GM23338 (cell line): ENCODE measurements around the gene BAHCC1. TPM values are rescaled to one million over a fixed set of nuclear protein-coding genes. Genes with fewer than 3 reads are reported as not detected.

Source experiments
- ATAC-seq: fragments of 200-7000 bp; cut with Tn5 transposase; 3 replicates; pipeline ENCODE4 v1.9.1; 2020
- DNase-seq: peaks from one replicate; pipeline ENCODE4 v3.0.0-alpha.2; 2015; ENCODE audit warnings: low spot score
- H2AFZ ChIP-seq: fragments of 200-600 bp; sonication (generic); 2 replicates; pipeline ENCODE4 v1.8.0; 2016; ENCODE audit warnings: antibody characterized with exemption, mild to moderate bottlenecking, moderate library complexity
- H3F3A ChIP-seq: fragments of 200-600 bp; sonication (generic); replicated peaks from 2 replicates; pipeline ENCODE4 v1.8.0; 2017; ENCODE audit warnings: antibody characterized with exemption, mixed run types, low read depth
- H3K27ac ChIP-seq: fragments of 200-600 bp; sonication (generic); 2 replicates; pipeline ENCODE4 v1.6.1; 2016; ENCODE audit warnings: low read depth
- H3K27me3 ChIP-seq: fragments of 200-600 bp; sonication (generic); 2 replicates; pipeline ENCODE4 v1.8.0; 2016; ENCODE audit warnings: mild to moderate bottlenecking, mixed run types, moderate library complexity; ENCODE audit not compliant: insufficient read depth
- H3K36me3 ChIP-seq: fragments of 200-600 bp; sonication (generic); 2 replicates; pipeline ENCODE4 v1.8.0; 2016; ENCODE audit warnings: mild to moderate bottlenecking; ENCODE audit not compliant: insufficient read depth
- H3K4me1 ChIP-seq: fragments of 200-600 bp; sonication (generic); 2 replicates; pipeline ENCODE4 v1.8.0; 2016; ENCODE audit warnings: mild to moderate bottlenecking, moderate library complexity; ENCODE audit not compliant: insufficient read depth
- H3K4me2 ChIP-seq: fragments of 200-600 bp; sonication (generic); 2 replicates; pipeline ENCODE4 v1.7.1; 2017; ENCODE audit warnings: mixed run types
- H3K4me3 ChIP-seq: fragments of 200-600 bp; sonication (generic); 2 replicates; pipeline ENCODE4 v1.6.1; 2016; ENCODE audit warnings: mixed run types
- H3K79me2 ChIP-seq: fragments of 200-600 bp; sonication (generic); replicated peaks from 2 replicates; pipeline ENCODE4 v1.8.0; 2017; ENCODE audit warnings: mild to moderate bottlenecking; ENCODE audit not compliant: insufficient read depth
- H3K9me2 ChIP-seq: fragments of 200-600 bp; sonication (generic); 2 replicates; pipeline ENCODE4 v1.8.0; 2017; ENCODE audit not compliant: insufficient read depth
- H4K20me1 ChIP-seq: fragments of 200-600 bp; sonication (generic); replicated peaks from 2 replicates; pipeline ENCODE4 v1.8.0; 2017; ENCODE audit warnings: mild to moderate bottlenecking; ENCODE audit not compliant: insufficient read depth
- H3K27ac Mint-ChIP-seq: 2 replicates; pipeline ENCODE4 v1.8.0; 2020; ENCODE audit warnings: inconsistent platforms, mild to moderate bottlenecking, moderate library complexity, mixed read lengths
- H3K27me3 Mint-ChIP-seq: 3 replicates; pipeline ENCODE4 v1.8.0; 2022; ENCODE audit warnings: low read depth, mild to moderate bottlenecking, moderate library complexity, mixed read lengths, inconsistent platforms; ENCODE audit not compliant: insufficient read depth, poor library complexity
- H3K36me3 Mint-ChIP-seq: 3 replicates; pipeline ENCODE4 v1.8.0; 2021; ENCODE audit warnings: low read depth, mild to moderate bottlenecking, inconsistent platforms, moderate library complexity, mixed read lengths
- H3K4me1 Mint-ChIP-seq: 3 replicates; pipeline ENCODE4 v1.8.0; 2020; ENCODE audit warnings: mild to moderate bottlenecking, inconsistent platforms, mixed read lengths
- H3K4me3 Mint-ChIP-seq: 3 replicates; pipeline ENCODE4 v1.8.0; 2021; ENCODE audit warnings: moderate library complexity, mild to moderate bottlenecking, inconsistent platforms, mixed read lengths
- H3K9me3 Mint-ChIP-seq: 3 replicates; pipeline ENCODE4 v1.8.0; 2020; ENCODE audit warnings: moderate library complexity, mild to moderate bottlenecking, inconsistent platforms, mixed read lengths
- ETS1 ChIP-seq: IDR thresholded peaks from 2 replicates; pipeline ENCODE4 v1.6.1; 2016; ENCODE audit warnings: antibody characterized with exemption
- EZH2 ChIP-seq: fragments of 200-600 bp; sonication (generic); IDR thresholded peaks from one replicate; pipeline ENCODE4 v1.8.0; 2017; ENCODE audit warnings: antibody characterized with exemption, mild to moderate bottlenecking, low read depth; ENCODE audit not compliant: unreplicated experiment
- NANOG ChIP-seq: IDR thresholded peaks from 2 replicates; pipeline ENCODE4 v1.6.1; 2016; ENCODE audit warnings: antibody characterized with exemption, borderline replicate concordance
- POLR2AphosphoS5 ChIP-seq: IDR thresholded peaks from 2 replicates; pipeline ENCODE4 v1.6.1; 2016; ENCODE audit warnings: antibody characterized with exemption, low read depth
- ZNF462 ChIP-seq: fragments of 250-450 bp; sonication (Bioruptor Pico); IDR thresholded peaks from 2 replicates; pipeline ENCODE4 v1.5.0; 2020; ENCODE audit warnings: mild to moderate bottlenecking, moderate library complexity
- polyA plus RNA-seq: library from polyadenylated mRNA; unstranded; fragments of >200 nt; fragmentation: Nextera tagmentation; extraction: Ambion mirVana; gene quantifications from 2 replicates; pipeline ENCODE4 v1.2.1, GENCODE V29; 2016
- total RNA-seq: library from RNA; depleted of rRNA; stranded (reverse); fragments of >200 nt; shearing (Covaris generic); gene quantifications from 2 replicates; pipeline ENCODE4 v1.2.3, GENCODE V29; 2014

Gene BAHCC1
- total and polyA plus RNA-seq, 2 experiments from 2014 or later = 0.24 to 1.1 TPM

- no peak for TF ChIP-seq ZNF462 (CRISPR knock-in tag)
These were observed 29.4 kb upstream of the BAHCC1 start (continued) for GRCh38 chr17:81365601-81366585.

GRCh38 chr17:81366648-81367047 lies 28.6 kb upstream of the BAHCC1 start:
- DNase-seq (no peak), ATAC-seq (no peak)
- H4K20me1 ChIP-seq = no peaks in the 10 kb centered on the region
- Mint-ChIP-seq H3K27me3 (peaks cover 24% of the 10 kb centered on the region), H3K36me3 (no peaks in the 10 kb centered on the region), H3K4me1 (peaks cover 6% of the 10 kb centered on the region; the same call in 2 of the 3 replicates), H3K9me3 (no peaks in the 10 kb centered on the region), H3K4me3 (no peak overlapping the region), H3K27ac (no peak overlapping the region)
- no peak overlapping the region for H3K4me2 ChIP-seq
- no peaks in the 10 kb centered on the region for H3K79me2 ChIP-seq
- H3K4me1 ChIP-seq = no peaks in the 10 kb centered on the region; the same call in 1 of the 2 replicates
- no peaks in the 10 kb centered on the region for H3F3A ChIP-seq
- no peak overlapping the region for H2AFZ ChIP-seq
- no peaks in the 10 kb centered on the region for H3K9me2 ChIP-seq
- no peaks in the 10 kb centered on the region for H3K27me3 ChIP-seq
- no peak overlapping the region for H3K4me3 ChIP-seq
- H3K36me3 ChIP-seq = no peaks in the 10 kb centered on the region
- H3K27ac ChIP-seq = no peak overlapping the region
- TF ChIP-seq ZNF462 (CRISPR knock-in tag) (no peak), ETS1 (no peak), NANOG (no peak), POLR2AphosphoS5 (no peak), EZH2 (no peak)
